Endothelial cell of umbilical vein (primary cell): ENCODE measurements around the gene CNTN2. TPM values are rescaled to one million over a fixed set of nuclear protein-coding genes. Genes with fewer than 3 reads are reported as not detected.

Experiments
- BruUV-seq: library from RNA; stranded (reverse); fragments of 400-500 nt; replicated peaks from 2 replicates; lab custom pipeline; 2021; lab: Mats Ljungman, UMichigan
- CTCF ChIA-PET: fragments of 300-600, 350-600 bp; sonication (Branson Sonifier 250); formaldehyde crosslinking; loops from one replicate; lab custom pipeline; 2021; ENCODE audit warnings: antibody characterized with exemption, inconsistent platforms; lab: Charles Lee
- POLR2A ChIA-PET: fragments of 300-600, 350-600 bp; sonication (Branson Sonifier 250); formaldehyde crosslinking; loops from one replicate; lab custom pipeline; 2021; ENCODE audit warnings: antibody characterized with exemption, inconsistent platforms; lab: Charles Lee
- DNase-seq: peaks from one replicate; pipeline ENCODE4 v3.0.0-alpha.2; 2011; ENCODE audit warnings: low read depth, low spot score
- FAIRE-seq: peaks from 2 replicates; lab custom pipeline; 2011; peaks lifted over from hg19 to GRCh38; lab: Jason Lieb, UNC
- H2AFZ ChIP-seq: 2 replicates; pipeline ENCODE4 v1.6.0; 2012; ENCODE audit warnings: low read depth, low read length, control low read depth, inconsistent platforms
- H3K27ac ChIP-seq: 2 replicates; pipeline ENCODE4 v1.5.1; 2011; ENCODE audit warnings: low read depth, mild to moderate bottlenecking, control low read depth, low read length, moderate library complexity; ENCODE audit not compliant: insufficient read depth
- H3K27me3 ChIP-seq, 2 experiments: 2 replicates each; pipeline versions ENCODE4 v1.6.0 to v1.6.1; 2011; ENCODE audit warnings: low read length in 2 of 2, mixed read lengths in 1 of 2; ENCODE audit not compliant: control insufficient read depth in 2 of 2, insufficient read depth in 2 of 2
- H3K36me3 ChIP-seq, 2 experiments: 2 replicates in 1 of 2; 3 replicates in 1 of 2; pipeline ENCODE4 v1.5.1; 2011; ENCODE audit warnings: low read length in 2 of 2, mild to moderate bottlenecking in 1 of 2, moderate library complexity in 1 of 2; ENCODE audit not compliant: control insufficient read depth in 2 of 2, insufficient read depth in 2 of 2; ENCODE audit errors: extremely low read depth in 1 of 2
- H3K4me1 ChIP-seq: 3 replicates; pipeline ENCODE4 v1.5.1; 2011; ENCODE audit warnings: mild to moderate bottlenecking, low read length; ENCODE audit not compliant: control insufficient read depth, insufficient read depth; ENCODE audit errors: extremely low read depth
- H3K4me2 ChIP-seq: 2 replicates; pipeline ENCODE4 v1.6.1; 2011; ENCODE audit warnings: low read length, control low read depth, mixed read lengths; ENCODE audit not compliant: insufficient read depth
- H3K4me3 ChIP-seq, 3 experiments: fragments of 200-600 bp in 1 of 3; sonication (generic), shearing (Covaris generic) in 1 of 3; replicated peaks in 1 of 3; 2 replicates each; pipeline ENCODE4 v1.5.1; 2011 to 2016; ENCODE audit warnings: control low read depth in 3 of 3, low read length in 3 of 3, mild to moderate bottlenecking in 2 of 3, inconsistent platforms in 1 of 3, low read depth in 1 of 3, moderate library complexity in 1 of 3; ENCODE audit not compliant: insufficient read depth in 1 of 3
- H3K79me2 ChIP-seq: 2 replicates; pipeline ENCODE4 v1.6.0; 2012; ENCODE audit warnings: low read length, inconsistent platforms; ENCODE audit not compliant: control insufficient read depth, insufficient read depth
- H3K9ac ChIP-seq: replicated peaks from 2 replicates; pipeline ENCODE3; 2011; ENCODE audit warnings: low read length, control low read depth; ENCODE audit not compliant: insufficient read depth; ENCODE audit errors: extremely low read depth
- H3K9me1 ChIP-seq: replicated peaks from 3 replicates; pipeline ENCODE4 v1.6.0; 2011; ENCODE audit warnings: mild to moderate bottlenecking, low read length; ENCODE audit not compliant: control insufficient read depth, insufficient read depth; ENCODE audit errors: extremely low read depth
- H3K9me3 ChIP-seq: replicated peaks from 2 replicates; pipeline ENCODE4 v1.5.1; 2012; ENCODE audit warnings: low read length, inconsistent platforms; ENCODE audit not compliant: control insufficient read depth, insufficient read depth
- H4K20me1 ChIP-seq: replicated peaks from 2 replicates; pipeline ENCODE3; 2011; ENCODE audit warnings: mild to moderate bottlenecking, low read length; ENCODE audit not compliant: control insufficient read depth, insufficient read depth; ENCODE audit errors: extremely low read depth
- EZH2 ChIP-seq: IDR thresholded peaks from 2 replicates; pipeline ENCODE4 v1.6.1; 2012; ENCODE audit warnings: borderline replicate concordance, low read depth, mild to moderate bottlenecking, moderate library complexity, low read length, inconsistent platforms; ENCODE audit not compliant: severe bottlenecking
- FOS ChIP-seq: IDR thresholded peaks from 2 replicates; pipeline ENCODE4 v1.6.1; 2011; ENCODE audit warnings: mild to moderate bottlenecking, low read length, moderate library complexity, borderline replicate concordance; ENCODE audit not compliant: insufficient read depth
- GATA2 ChIP-seq: IDR thresholded peaks from 2 replicates; pipeline ENCODE4 v1.7.0; 2011; ENCODE audit warnings: low read depth, mild to moderate bottlenecking, moderate library complexity, mixed read lengths, low read length; ENCODE audit not compliant: insufficient read length, insufficient read depth
- JUN ChIP-seq: IDR thresholded peaks from 2 replicates; pipeline ENCODE4 v1.6.1; 2011; ENCODE audit warnings: borderline replicate concordance, low read depth; ENCODE audit not compliant: insufficient read length, insufficient read depth
- MAX ChIP-seq: IDR thresholded peaks from 2 replicates; pipeline ENCODE4 v1.6.1; 2011; ENCODE audit not compliant: insufficient read depth, insufficient read length
- MYC ChIP-seq: IDR thresholded peaks from one replicate; pipeline ENCODE4 v1.6.1; 2011; ENCODE audit warnings: mild to moderate bottlenecking, low read depth, low read length
- POLR2A ChIP-seq: IDR thresholded peaks from 2 replicates; pipeline ENCODE4 v1.6.1; 2012; ENCODE audit warnings: low read depth, mild to moderate bottlenecking, control low read depth, low read length
- POLR2AphosphoS5 ChIP-seq: IDR thresholded peaks from 2 replicates; pipeline ENCODE4 v1.6.1; 2012; ENCODE audit warnings: low read depth, mild to moderate bottlenecking, control low read depth, low read length, moderate library complexity; ENCODE audit not compliant: insufficient read depth
- dilution Hi-C: fragments of 300-500 bp; cut with MboI; formaldehyde crosslinking; loops from one replicate; pipeline ENCODE4 v1.15.0; 2019; ENCODE audit warnings: low sequenced_read_pairs; ENCODE audit not compliant: extremely low pct_ligation_motif_present
- intact Hi-C: fragments of 100-400 bp; cut with micrococcal nuclease; formaldehyde crosslinking; loops from one replicate; pipeline ENCODE4 v1.10.0; 2022
- polyA plus RNA-seq, 4 experiments: library from polyadenylated mRNA; depleted of rRNA in 3 of 4; stranded (reverse) in 3 of 4; unstranded in 1 of 4; fragments of >200 nt; gene quantifications; 2 replicates each; pipeline versions ENCODE4 v1.2.1 to v1.2.3, GENCODE V29; 2011 to 2012; ENCODE audit warnings: missing spikeins in 1 of 4
- total RNA-seq: library from RNA; stranded (reverse); gene quantifications from 2 replicates; pipeline ENCODE4 v1.2.3, GENCODE V29; 2021
- TF ChIP-seq, protein P1 (sequence below), 2 donors: IDR thresholded peaks; 1 replicate in 1 of 2; 2 replicates in 1 of 2; pipeline ENCODE4 v1.5.1; 2011; ENCODE audit warnings: low read length in 2 of 2, mild to moderate bottlenecking in 2 of 2, moderate library complexity in 2 of 2, control low read depth in 1 of 2, inconsistent platforms in 1 of 2, low read depth in 1 of 2; ENCODE audit not compliant: insufficient read depth in 1 of 2; ENCODE audit errors: extremely low read depth in 1 of 2

The CNTN2 gene
- total and polyA plus RNA-seq, 2 donors (not counting 3 experiments of a cell fraction or from before 2014, with no cell fraction given), result not detected

GRCh38 chr1:205062895-205063294 lies 19.9 kb downstream of the CNTN2 start:
- no peak overlapping the region for H2AFZ ChIP-seq
- ChIA-PET POLR2A (no interaction called here), CTCF (interaction anchor here (0.8 to 4.0 kb wide), 16 partner anchors 10 to 211 kb away, joined by 3 to 304 read pairs (median 18); partner anchors contain the start of gene RBBP5)
- peaks cover 0 to 2% of the 10 kb centered on the region in 2 experiments for H3K27me3 ChIP-seq
- H3K4me3 ChIP-seq, result no peak overlapping the region
- DNase-seq (no peak), FAIRE-seq (no peak)
- no peaks in the 10 kb centered on the region for H3K9me3 ChIP-seq
- no peak overlapping the region for H3K9ac ChIP-seq
- intact Hi-C loops (no loop called here), dilution Hi-C loops (no loop called here)
- no peak overlapping the region for H3K27ac ChIP-seq
- no peaks in the 10 kb centered on the region for H3K9me1 ChIP-seq
- no peaks in the 10 kb centered on the region for H3K36me3 ChIP-seq
- no peak overlapping the region for H3K4me2 ChIP-seq
- BruUV-seq, result no TSS peak
- TF ChIP-seq POLR2AphosphoS5 (no peak), FOS (no peak)
- H3K4me1 ChIP-seq, result no peaks in the 10 kb centered on the region
- H3K79me2 ChIP-seq, result no peaks in the 10 kb centered on the region
- H4K20me1 ChIP-seq, result no peaks in the 10 kb centered on the region

- TF ChIP-seq GATA2 (no peak), MAX (no peak), POLR2A (no peak), POLR2AphosphoS5 (no peak), FOS (no peak), EZH2 (no peak), MYC (no peak), JUN (no peak)
- TF ChIP-seq, protein P1, sequence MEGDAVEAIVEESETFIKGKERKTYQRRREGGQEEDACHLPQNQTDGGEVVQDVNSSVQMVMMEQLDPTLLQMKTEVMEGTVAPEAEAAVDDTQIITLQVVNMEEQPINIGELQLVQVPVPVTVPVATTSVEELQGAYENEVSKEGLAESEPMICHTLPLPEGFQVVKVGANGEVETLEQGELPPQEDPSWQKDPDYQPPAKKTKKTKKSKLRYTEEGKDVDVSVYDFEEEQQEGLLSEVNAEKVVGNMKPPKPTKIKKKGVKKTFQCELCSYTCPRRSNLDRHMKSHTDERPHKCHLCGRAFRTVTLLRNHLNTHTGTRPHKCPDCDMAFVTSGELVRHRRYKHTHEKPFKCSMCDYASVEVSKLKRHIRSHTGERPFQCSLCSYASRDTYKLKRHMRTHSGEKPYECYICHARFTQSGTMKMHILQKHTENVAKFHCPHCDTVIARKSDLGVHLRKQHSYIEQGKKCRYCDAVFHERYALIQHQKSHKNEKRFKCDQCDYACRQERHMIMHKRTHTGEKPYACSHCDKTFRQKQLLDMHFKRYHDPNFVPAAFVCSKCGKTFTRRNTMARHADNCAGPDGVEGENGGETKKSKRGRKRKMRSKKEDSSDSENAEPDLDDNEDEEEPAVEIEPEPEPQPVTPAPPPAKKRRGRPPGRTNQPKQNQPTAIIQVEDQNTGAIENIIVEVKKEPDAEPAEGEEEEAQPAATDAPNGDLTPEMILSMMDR (IDR thresholded peaks at IDR 0.05; ENCODE audit: extremely low read depth in 1 of 2, insufficient read depth in 1 of 2, low read depth in 1 of 2, low read length in 2 of 2), result no peak
- H3K79me2 ChIP-seq, result no peaks in the 10 kb centered on the region
- no TSS peak for BruUV-seq
- peaks cover 0 to 2% of the 10 kb centered on the region in 2 experiments for H3K27me3 ChIP-seq
- H3K9ac ChIP-seq, result no peak overlapping the region
- H3K4me1 ChIP-seq, result no peaks in the 10 kb centered on the region
- H3K9me3 ChIP-seq, result no peaks in the 10 kb centered on the region
- CTCF ChIA-PET, result interaction anchor here (0.9 to 4.0 kb wide), 7 partner anchors 24 to 209 kb away, joined by 3 to 304 read pairs (median 5); no protein-coding TSS in a partner anchor
- no peak overlapping the region for H3K4me3 ChIP-seq
- intact Hi-C loops (no loop called here), dilution Hi-C loops (no loop called here)
- DNase-seq (no peak), FAIRE-seq (no peak)
- no peak overlapping the region for H2AFZ ChIP-seq
- POLR2A ChIA-PET, result no interaction called here
- H4K20me1 ChIP-seq, result no peaks in the 10 kb centered on the region
- H3K4me2 ChIP-seq, result no peak overlapping the region
- no peak overlapping the region for H3K27ac ChIP-seq
- no peaks in the 10 kb centered on the region for H3K36me3 ChIP-seq
- no peaks in the 10 kb centered on the region for H3K9me1 ChIP-seq
Observed at GRCh38 chr1:205064301-205064700, 21.3 kb downstream of the CNTN2 start.
